Smooth muscle cell (in vitro differentiated cells): ENCODE measurements around the gene DACH2. TPM values are rescaled to one million over a fixed set of nuclear protein-coding genes. Genes with fewer than 3 reads are reported as not detected.

ENCODE experiments used
- DNase-seq: peaks from one replicate; lab custom pipeline; 2025; ENCODE audit not compliant: unreplicated experiment; lab: John Stamatoyannopoulos, UW
- H2AFZ ChIP-seq: fragments of 200-600 bp; sonication (generic); 2 replicates; pipeline ENCODE4 v1.6.0; 2016; ENCODE audit warnings: antibody characterized with exemption, low read depth, mild to moderate bottlenecking
- H3F3A ChIP-seq: fragments of 200-600 bp; sonication (generic); 2 replicates; pipeline ENCODE4 v1.6.0; 2017; ENCODE audit warnings: antibody characterized with exemption, low read depth
- H3K27ac ChIP-seq: fragments of 200-600 bp; sonication (generic); 2 replicates; pipeline ENCODE4 v1.5.1; 2016; ENCODE audit warnings: low read depth, mild to moderate bottlenecking
- H3K27me3 ChIP-seq: fragments of 200-600 bp; sonication (generic); 2 replicates; pipeline ENCODE4 v1.6.1; 2016; ENCODE audit warnings: low read depth, mild to moderate bottlenecking
- H3K36me3 ChIP-seq: fragments of 200-600 bp; sonication (generic); 2 replicates; pipeline ENCODE4 v1.5.1; 2016; ENCODE audit warnings: low read depth
- H3K4me1 ChIP-seq: fragments of 200-600 bp; sonication (generic); 2 replicates; pipeline ENCODE4 v1.5.1; 2016; ENCODE audit warnings: low read depth
- H3K4me2 ChIP-seq: fragments of 200-600 bp; sonication (generic); 2 replicates; pipeline ENCODE4 v1.6.0; 2016; ENCODE audit warnings: mild to moderate bottlenecking
- H3K4me3 ChIP-seq: fragments of 200-600 bp; sonication (generic); 2 replicates; pipeline ENCODE4 v1.5.1; 2016; ENCODE audit warnings: mild to moderate bottlenecking
- H3K79me2 ChIP-seq: fragments of 200-600 bp; sonication (generic); 2 replicates; pipeline ENCODE4 v1.6.0; 2016; ENCODE audit warnings: low read depth, mild to moderate bottlenecking
- H3K9ac ChIP-seq: fragments of 200-600 bp; sonication (generic); 2 replicates; pipeline ENCODE4 v1.6.0; 2016; ENCODE audit warnings: low read depth
- H3K9me3 ChIP-seq: fragments of 200-600 bp; sonication (generic); replicated peaks from 2 replicates; pipeline ENCODE4 v1.5.1; 2016; ENCODE audit warnings: low read depth
- H4K20me1 ChIP-seq: fragments of 200-600 bp; sonication (generic); 2 replicates; pipeline ENCODE4 v1.6.0; 2016; ENCODE audit warnings: low read depth
- CTCF ChIP-seq: fragments of 200-600 bp; sonication (generic); IDR thresholded peaks from 2 replicates; pipeline ENCODE4 v1.5.1; 2017; ENCODE audit warnings: borderline replicate concordance, mild to moderate bottlenecking, antibody characterized with exemption; ENCODE audit not compliant: insufficient read depth, poor library complexity, severe bottlenecking
- WGBS: methylation state at CpG from one replicate; pipeline ENCODE4 v1.1.7; 2016; ENCODE audit warnings: low lambda C conversion rate; 5-methylcytosine and 5-hydroxymethylcytosine counted together
- polyA plus RNA-seq: library from polyadenylated mRNA; unstranded; fragments of >200 nt; fragmentation: Nextera tagmentation; extraction: Ambion mirVana; gene quantifications from 2 replicates; pipeline ENCODE4 v1.2.1, GENCODE V29; 2016
- total RNA-seq: library from RNA; depleted of rRNA; stranded (reverse); fragments of >200 nt; gene quantifications from 2 replicates; pipeline ENCODE4 v1.2.3, GENCODE V29; 2014

The DACH2 gene
- total and polyA plus RNA-seq, 2 experiments from 2014 or later, result 0.13 to 0.30 TPM

GRCh38 chrX:86714441-86714840, 566.2 kb downstream of the DACH2 start:
- Histone ChIP-seq H3K79me2 (no peaks in the 10 kb centered on the region), H3K4me1 (no peaks in the 10 kb centered on the region), H4K20me1 (no peaks in the 10 kb centered on the region), H3F3A (no peaks in the 10 kb centered on the region), H3K27me3 (no peaks in the 10 kb centered on the region), H3K9ac (no peak overlapping the region), H3K4me2 (no peak overlapping the region), H3K9me3 (no peaks in the 10 kb centered on the region), H2AFZ (no peak overlapping the region), H3K27ac (no peak overlapping the region), H3K4me3 (no peak overlapping the region), H3K36me3 (no peaks in the 10 kb centered on the region)
- no peak for DNase-seq
- WGBS, result 63% methylated on average over 1 of the region's 1 CpG
- TF ChIP-seq CTCF, result no peak

DNA sequence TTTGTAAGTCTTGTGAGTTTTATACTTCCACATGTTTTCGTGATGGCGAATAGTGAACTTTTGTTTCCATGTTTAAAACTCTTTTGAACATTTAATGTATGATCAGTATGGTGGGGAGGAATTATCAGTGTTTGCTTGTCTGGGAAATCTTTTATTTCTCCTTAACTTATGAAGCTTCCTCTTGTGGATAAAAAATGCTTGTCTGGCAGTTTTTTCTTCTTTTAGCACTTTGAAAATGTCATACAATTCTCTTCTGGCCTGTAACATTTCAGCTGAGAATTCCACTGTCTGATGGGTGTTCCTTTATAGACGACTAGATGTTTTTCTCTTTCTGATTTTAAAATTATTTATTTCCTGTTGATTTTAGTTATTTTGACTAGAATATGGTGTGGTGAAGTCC, 576.0 kb downstream of the DACH2 start:
- no peaks in the 10 kb centered on the region for H3K36me3 ChIP-seq
- no peak overlapping the region for H3K4me2 ChIP-seq
- no peaks in the 10 kb centered on the region for H3K27me3 ChIP-seq
- H3K4me3 ChIP-seq, result no peak overlapping the region
- no peak for DNase-seq
- H3K9me3 ChIP-seq, result no peaks in the 10 kb centered on the region
- H4K20me1 ChIP-seq, result no peaks in the 10 kb centered on the region
- H3K79me2 ChIP-seq, result no peaks in the 10 kb centered on the region
- H3K27ac ChIP-seq, result no peak overlapping the region
- H3F3A ChIP-seq, result no peaks in the 10 kb centered on the region
- no peaks in the 10 kb centered on the region for H3K4me1 ChIP-seq
- TF ChIP-seq CTCF, result no peak
- no peak overlapping the region for H3K9ac ChIP-seq
- WGBS, result 59% methylated on average over 3 of the region's 3 CpGs
- H2AFZ ChIP-seq, result no peak overlapping the region

DNA sequence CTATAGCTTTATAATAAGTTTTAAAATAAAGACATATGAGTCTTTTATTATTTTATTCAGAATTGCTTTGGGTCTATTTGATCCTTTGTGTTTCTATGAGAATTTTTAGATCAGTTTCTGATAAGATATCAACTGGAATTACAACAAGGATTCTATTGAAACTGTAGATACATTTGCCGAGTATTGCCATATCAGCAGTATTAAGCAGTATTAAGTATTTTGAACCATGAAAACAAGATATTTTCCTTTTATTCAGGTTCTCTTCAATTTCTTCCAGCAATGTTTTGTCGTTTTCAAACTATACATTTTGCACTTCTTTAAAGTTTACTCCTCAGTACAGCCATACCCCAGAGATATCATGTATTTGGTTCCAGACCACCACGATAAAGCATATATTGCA, 598.8 kb downstream of the DACH2 start:
- Histone ChIP-seq H3K9ac (no peak overlapping the region), H3K36me3 (no peaks in the 10 kb centered on the region), H3K79me2 (no peaks in the 10 kb centered on the region), H3K4me1 (no peaks in the 10 kb centered on the region), H2AFZ (no peak overlapping the region), H3K27me3 (no peaks in the 10 kb centered on the region), H3K4me2 (no peak overlapping the region), H3K9me3 (no peaks in the 10 kb centered on the region), H3K4me3 (no peak overlapping the region), H3K27ac (no peak overlapping the region), H3F3A (no peaks in the 10 kb centered on the region), H4K20me1 (no peaks in the 10 kb centered on the region)
- no peak for TF ChIP-seq CTCF
- no peak for DNase-seq
- 67% methylated on average over 3 of the region's 3 CpGs for WGBS

GRCh38 chrX:86805241-86805640, 657.0 kb downstream of the DACH2 start:
- Histone ChIP-seq H3F3A (no peaks in the 10 kb centered on the region), H4K20me1 (no peaks in the 10 kb centered on the region), H3K4me3 (no peak overlapping the region), H3K36me3 (no peaks in the 10 kb centered on the region), H3K79me2 (no peaks in the 10 kb centered on the region), H3K9me3 (no peaks in the 10 kb centered on the region), H3K9ac (no peak overlapping the region), H2AFZ (no peak overlapping the region), H3K27ac (no peak overlapping the region), H3K4me1 (no peaks in the 10 kb centered on the region), H3K4me2 (no peak overlapping the region), H3K27me3 (no peaks in the 10 kb centered on the region)
- TF ChIP-seq CTCF, result no peak
- no peak for DNase-seq
- WGBS, result 68% methylated on average over 2 of the region's 2 CpGs
